NCI-H1436 (cell line): ENCODE measurements around the gene RHPN2.
"Not testable (repeated sequence)": the region's sequence is repeated elsewhere in the genome, so short reads cannot be mapped to it uniquely, and the experiment has no call there.

ENCODE experiments used
- DNase-seq: peaks from one replicate; lab custom pipeline; 2025; lab: John Stamatoyannopoulos, UW

Gene RHPN2

DNA sequence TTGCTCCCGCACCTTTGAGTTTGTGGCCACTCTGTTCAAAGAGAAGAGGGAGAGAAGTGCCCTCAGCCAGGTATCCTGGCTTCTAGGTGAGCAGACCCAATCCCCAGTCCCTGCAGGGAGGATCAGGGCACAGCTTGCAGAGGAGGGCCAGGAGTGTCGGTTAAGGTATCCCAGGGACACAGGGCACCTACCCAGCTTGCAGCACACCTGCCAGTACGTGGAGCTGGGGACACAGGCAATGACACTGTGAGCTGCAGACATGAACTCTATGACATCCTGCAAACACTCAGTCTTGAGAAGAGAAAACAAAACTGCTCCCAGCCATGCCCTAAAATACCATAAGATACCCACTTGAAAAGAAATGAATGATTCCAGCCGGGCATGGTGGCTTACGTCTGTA lies 38.1 kb downstream of the RHPN2 start:
- DNase-seq = not testable (repeated sequence)

DNA sequence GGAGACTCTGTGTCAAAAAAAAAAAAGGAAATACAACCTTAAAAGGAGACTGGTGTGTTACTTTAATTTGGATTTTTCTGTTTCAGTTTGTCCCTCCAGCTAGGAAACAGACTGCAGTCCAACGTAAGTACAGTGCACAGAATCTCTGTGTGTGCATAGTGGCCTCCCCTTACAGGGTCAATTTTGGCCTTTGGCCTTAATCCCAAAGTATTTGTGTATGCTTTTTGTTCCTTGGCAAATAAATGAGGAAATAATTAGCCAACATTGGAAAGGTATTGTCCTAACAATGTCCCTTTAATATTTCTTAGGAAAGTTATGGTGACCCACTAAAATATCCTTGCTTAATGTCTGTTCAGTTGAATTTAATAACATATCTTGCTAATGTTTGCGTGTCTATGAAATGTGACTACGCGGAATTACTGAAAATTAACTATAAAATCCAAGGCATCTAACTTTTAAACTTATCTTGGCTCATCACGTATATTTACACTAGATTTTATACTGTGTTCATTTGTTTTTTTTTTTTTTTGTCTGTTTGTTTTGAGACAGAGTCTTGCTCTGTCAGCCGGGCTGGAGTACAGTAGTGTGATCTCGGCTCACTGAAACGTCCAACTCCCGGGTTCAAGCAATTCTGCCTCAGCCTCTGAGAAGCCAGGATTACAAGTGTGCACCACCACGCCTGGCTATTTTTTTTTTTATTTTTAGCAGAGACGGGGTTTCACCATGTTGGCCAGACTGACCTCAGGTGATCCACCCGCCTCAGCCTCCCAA lies 39.0 kb downstream of the RHPN2 start:
- not testable (repeated sequence) for DNase-seq

GRCh38 chr19:33024398-33024797 lies 40.3 kb downstream of the RHPN2 start:
- DNase-seq = no peak

GRCh38 chr19:33022472-33023116 lies 42.1 kb downstream of the RHPN2 start:
- no peak for DNase-seq

- not testable (repeated sequence) for DNase-seq
Observed at GRCh38 chr19:33010891-33011290, 53.8 kb downstream of the RHPN2 start.

DNA sequence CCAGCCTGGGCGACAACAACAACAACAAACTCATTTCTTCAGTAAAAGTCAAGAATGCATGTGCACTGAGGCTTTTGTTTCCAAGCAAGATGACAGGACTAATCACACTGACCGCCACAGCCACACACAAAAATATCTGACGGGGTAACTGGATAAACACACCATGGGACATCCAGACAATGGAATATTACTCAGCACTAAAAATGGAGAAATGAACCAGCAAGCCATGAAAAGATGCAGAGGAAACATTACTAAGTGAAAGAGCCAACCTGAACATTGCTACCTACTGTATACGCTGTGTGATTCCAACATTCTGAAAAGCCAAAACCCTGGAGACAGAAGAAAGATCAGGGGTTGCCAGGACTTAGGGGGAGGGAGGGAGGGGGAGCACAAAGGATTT lies 56.0 kb downstream of the RHPN2 start:
- no peak for DNase-seq

GRCh38 chr19:33005440-33005839 lies 59.2 kb downstream of the RHPN2 start:
- DNase-seq = no peak

GRCh38 chr19:33003424-33004024 lies 61.2 kb downstream of the RHPN2 start:
- DNase-seq = not testable (repeated sequence)

DNA sequence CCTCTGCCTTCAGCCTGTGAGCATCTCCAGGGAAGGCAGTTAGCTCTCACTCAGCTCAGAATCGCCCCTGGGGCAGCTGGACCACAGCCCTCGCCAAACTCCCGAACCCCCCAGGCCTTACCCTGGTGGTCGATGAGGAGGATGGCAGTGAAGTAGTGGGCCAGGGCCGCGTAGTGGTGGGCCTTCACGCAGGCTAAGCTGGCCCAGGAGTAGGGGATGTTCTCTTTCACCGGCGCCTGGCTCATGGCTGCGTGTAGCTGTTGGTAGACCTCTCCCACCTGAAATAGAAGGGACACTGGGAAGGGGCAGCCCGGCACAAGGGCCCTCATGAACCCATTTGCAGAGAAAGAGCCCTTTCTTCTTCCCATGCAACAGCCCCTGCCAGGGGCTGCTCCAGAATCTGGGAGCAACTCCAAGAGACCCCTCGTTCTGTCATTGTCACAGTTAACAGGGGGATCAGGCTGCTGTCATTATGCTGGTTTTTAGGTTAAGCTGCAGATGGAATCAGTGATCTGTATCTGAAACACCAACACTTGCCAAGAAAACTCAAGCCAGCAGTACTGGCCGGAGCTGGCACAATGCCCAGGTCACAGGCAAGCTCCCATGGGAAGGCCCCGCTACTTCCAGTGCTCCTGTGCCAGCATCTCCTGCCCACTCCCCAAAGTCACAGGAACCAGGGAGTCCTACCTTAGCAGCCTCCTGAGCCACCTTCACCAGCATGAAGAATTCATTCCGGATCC lies 62.4 kb downstream of the RHPN2 start:
- not testable (repeated sequence) for DNase-seq

GRCh38 chr19:33000910-33001309 lies 63.8 kb downstream of the RHPN2 start:
- no peak for DNase-seq

GRCh38 chr19:33000510-33000909 lies 64.2 kb downstream of the RHPN2 start:
- no peak for DNase-seq

- no peak for DNase-seq
Observed at GRCh38 chr19:32998722-32999121, 66.0 kb downstream of the RHPN2 start.

- no peak for DNase-seq
Observed at GRCh38 chr19:32997716-32998355, 66.9 kb downstream of the RHPN2 start.

- not testable (repeated sequence) for DNase-seq
Observed at GRCh38 chr19:32997061-32997464, 67.6 kb downstream of the RHPN2 start.

DNA sequence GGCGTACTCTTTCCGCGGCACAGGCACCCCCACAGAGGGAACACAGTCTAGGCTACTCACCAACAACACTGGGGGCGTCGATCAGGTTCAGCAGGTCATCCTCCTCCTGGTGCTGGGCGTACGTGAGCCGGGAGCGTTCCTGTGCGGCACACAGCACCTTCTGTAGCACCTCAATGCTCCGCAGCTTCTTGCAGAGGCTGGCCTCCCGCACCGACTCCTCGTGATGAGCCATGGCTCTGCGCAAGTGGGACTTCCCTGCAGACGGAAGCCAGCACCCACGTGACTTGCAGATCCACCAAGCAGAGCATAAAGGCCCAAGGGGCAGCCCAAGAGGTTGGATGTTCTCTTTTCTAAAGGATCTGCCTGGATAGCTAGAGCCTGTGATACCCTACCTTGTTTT lies 68.7 kb downstream of the RHPN2 start:
- not testable (repeated sequence) for DNase-seq

DNA sequence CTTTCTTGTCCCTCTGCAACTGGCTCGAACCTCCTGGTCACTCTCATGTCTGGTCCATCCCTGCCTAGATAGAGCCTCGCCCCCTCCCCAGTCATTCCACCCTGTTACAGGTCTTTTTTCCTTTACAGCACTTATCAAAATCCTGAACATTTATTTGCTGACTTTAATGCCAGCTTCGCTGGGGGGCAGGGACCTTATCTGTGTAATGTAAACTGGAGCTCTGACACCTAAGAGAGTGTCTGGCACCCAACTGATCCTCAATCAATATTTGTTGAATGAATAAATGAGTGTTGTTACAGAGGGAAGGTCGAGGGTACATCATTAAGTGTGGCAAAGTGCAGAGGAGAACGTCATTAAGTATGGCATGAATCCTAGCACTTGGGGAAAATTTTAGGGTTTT lies 76.0 kb downstream of the RHPN2 start:
- DNase-seq = no peak

DNA sequence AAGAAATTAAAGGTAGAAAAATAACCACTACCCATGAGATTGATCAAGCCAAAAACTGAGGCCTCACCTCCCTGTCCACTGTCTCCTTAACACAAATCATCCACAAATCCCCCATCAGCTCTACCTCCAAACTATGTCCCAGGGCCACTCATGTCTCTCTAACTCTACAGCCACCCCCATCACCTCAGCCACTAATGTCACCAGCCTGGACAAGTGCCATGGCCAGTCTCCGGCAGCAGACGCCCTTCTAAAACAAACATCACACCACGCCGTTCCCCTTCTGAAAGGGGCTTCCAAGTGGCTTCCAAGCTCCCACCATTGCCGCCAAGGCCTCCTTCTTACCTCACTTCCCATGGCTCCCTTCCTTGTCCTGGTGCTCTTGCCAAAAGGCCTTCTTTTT lies 76.4 kb downstream of the RHPN2 start:
- not testable (repeated sequence) for DNase-seq

DNA sequence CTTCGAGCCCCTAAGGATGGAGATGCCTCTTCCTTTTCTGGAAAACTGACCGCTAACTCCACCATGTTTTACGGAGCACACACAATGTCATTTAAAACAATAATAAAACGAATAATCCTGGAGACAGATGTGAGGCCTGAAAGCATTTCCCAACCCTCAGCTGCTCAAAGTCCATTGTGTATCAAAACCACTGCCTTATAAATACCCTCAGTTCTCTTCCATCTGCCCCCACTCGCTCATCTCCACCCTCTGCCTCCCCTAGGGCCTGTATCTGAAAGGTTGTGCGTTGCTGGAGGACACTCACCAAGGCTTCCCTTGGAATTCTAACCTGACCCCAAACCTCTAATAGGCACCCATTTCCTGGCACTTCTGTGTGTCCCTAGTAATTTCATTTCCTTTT lies 82.2 kb downstream of the RHPN2 start:
- not testable (repeated sequence) for DNase-seq

DNA sequence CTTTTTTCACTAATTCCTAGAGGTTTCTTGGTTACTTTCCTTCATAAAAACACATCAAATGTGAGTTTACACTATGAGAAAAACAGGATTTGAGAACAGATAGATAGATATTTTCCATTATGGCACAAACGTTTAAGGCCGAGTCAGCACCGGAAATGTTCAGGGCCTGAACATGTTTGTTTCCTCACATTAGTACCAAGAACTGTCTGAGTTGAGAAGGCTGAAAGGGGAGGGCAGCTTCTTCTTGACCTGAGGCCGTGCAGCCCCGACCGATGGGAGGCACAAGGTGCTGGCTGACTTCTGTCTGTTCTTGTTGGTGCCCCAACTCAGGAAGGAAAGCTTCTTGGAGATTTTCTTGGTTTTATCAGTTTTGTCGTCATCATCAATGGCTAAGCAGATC lies 84.9 kb downstream of the RHPN2 start:
- DNase-seq = not testable (repeated sequence)

GRCh38 chr19:32977813-32978212 lies 86.9 kb downstream of the RHPN2 start:
- not testable (repeated sequence) for DNase-seq

DNA sequence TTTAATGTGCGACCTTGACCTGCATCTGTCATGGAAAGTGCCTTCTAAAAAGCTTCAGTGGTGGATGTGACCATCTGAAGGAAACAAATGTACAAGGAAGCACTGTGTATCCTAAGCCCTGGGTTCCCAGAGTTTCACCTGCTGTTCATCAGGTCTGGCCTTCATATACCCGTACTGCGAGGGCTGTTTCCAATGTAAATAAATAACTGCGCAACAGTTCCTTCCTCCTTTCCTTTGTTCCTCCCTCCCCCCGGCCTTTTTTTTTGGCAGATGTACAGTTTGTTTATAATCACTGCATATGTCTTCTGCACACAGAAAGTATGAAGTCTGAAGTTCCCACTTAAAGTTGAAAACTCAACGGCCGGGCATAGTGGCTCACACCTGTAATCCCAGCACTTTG lies 87.4 kb downstream of the RHPN2 start:
- no peak for DNase-seq

DNA sequence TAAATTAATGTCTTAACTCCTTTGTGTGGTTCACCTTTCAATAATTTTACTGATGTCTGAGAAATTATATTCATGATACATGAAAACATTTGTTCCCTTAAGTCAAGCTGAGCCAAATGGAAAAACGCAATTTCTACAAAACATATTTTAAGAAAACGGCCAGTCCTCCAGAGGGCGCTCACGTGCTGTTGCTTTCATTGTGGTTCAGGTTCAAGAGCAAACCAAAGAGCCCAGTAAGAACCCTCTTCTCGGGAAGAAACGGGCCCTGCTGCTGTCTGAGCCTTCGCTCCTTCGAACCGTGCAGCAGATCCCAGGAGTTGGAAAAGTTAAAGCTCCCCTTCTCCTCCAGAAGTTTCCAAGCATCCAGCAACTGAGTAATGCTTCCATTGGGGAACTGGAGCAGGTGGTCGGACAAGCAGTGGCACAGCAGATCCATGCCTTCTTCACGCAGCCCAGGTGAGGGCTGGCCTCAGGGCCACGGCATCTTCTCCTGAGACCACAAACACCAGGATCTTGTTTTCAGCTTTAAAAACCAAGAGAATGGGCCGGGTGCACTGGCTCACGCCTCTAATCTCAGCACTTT lies 88.4 kb downstream of the RHPN2 start:
- peak; percentile 39 for DNase-seq
